Stimulated activated CD4-positive, alpha-beta T cell treated with anti-CD3 and anti-CD28 coated beads, Interleukin-12 subunit alpha, Interleukin-12 subunit beta, amount 100 ng/mL, for 4 hours (primary cell): ENCODE measurements around the gene TERT.
"Not testable (repeated sequence)": the region's sequence is repeated elsewhere in the genome, so short reads cannot be mapped to it uniquely, and the experiment has no call there.

Source experiments
- DNase-seq: peaks from one replicate; pipeline ENCODE4 v3.0.0-alpha.2; 2020

Gene TERT

DNA sequence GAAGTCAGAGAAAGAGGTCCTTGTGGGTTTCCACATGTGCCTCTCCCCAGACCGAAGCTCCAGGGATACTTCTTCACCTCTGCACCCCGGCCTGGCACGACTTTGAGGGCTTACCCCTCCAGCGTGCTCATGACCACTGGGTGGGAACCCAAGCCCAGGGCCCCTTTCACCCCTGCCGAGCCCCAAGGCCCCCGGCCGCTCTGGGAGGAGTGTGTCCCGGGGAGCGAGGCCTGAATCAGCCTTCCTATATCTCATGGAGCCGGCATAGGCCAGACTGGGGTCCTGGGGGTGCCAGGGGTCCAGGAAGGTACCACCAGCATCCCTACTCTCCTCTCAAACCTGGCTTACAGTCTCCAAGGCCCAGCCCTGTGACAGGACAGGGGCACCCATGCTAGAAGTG lies 17.1 kb downstream of the TERT start:
- DNase-seq, result no peak

- no peak for DNase-seq
These were observed 17.5 kb downstream of the TERT start for GRCh38 chr5:1277331-1277730.

GRCh38 chr5:1276930-1277329 lies 17.9 kb downstream of the TERT start:
- no peak for DNase-seq

- not testable (repeated sequence) for DNase-seq
These were observed 19.2 kb downstream of the TERT start for GRCh38 chr5:1275397-1276391.

DNA sequence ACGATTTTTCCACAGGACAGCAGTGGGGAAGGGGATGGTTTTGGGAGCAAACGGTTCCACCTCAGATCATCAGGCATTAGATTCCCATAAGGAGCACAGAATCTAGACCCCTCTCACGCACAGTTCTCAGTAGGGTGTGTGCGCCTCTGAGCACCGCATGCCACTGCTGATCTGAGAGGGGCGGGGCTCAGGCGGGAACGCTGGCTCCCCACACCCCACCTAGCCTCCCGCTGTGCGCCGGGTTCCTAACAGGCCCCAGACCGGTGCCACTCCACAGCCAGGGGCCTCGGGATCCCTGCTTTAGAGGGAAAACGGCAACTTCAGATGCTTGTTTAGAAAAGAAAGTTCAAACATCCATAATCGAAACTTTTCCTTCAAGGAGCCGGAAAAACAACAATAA lies 20.4 kb downstream of the TERT start:
- DNase-seq, result no peak

DNA sequence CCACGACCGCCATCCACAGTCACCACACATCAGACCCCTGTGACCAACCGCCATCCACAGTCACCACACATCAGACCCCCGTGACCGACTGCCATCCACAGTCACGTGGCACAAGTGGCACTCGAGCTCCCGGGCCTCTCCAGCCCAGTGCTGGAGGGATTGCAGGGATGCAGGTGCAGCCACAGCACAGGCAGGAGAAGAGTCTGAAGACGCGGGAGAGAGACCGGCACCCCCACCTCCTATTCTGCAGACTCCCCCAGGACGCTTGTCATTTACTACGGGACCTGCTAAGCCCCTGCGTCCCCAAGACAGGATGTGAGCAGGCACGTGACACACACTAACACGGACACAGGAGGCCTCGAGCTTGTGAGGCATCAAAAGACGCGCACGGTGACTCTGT lies 21.1 kb downstream of the TERT start:
- DNase-seq, result no peak

DNA sequence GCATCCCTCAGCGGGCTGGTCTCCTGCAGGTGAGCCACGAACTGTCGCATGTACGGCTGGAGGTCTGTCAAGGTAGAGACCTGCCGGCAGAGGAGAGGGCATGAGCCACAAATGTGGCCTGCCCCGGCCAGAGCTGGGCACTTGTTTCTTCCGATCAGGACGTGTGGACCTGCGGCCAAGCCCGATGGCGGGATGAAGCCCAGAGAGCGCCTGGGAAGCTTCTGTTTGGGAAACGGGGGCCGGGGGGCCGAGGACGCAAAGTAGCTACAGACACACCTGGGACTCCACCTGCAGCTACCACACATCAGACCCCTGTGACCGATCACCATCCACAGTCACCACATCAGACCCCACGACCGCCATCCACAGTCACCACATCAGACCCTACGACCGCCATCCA lies 22.7 kb downstream of the TERT start:
- DNase-seq, result no peak

DNA sequence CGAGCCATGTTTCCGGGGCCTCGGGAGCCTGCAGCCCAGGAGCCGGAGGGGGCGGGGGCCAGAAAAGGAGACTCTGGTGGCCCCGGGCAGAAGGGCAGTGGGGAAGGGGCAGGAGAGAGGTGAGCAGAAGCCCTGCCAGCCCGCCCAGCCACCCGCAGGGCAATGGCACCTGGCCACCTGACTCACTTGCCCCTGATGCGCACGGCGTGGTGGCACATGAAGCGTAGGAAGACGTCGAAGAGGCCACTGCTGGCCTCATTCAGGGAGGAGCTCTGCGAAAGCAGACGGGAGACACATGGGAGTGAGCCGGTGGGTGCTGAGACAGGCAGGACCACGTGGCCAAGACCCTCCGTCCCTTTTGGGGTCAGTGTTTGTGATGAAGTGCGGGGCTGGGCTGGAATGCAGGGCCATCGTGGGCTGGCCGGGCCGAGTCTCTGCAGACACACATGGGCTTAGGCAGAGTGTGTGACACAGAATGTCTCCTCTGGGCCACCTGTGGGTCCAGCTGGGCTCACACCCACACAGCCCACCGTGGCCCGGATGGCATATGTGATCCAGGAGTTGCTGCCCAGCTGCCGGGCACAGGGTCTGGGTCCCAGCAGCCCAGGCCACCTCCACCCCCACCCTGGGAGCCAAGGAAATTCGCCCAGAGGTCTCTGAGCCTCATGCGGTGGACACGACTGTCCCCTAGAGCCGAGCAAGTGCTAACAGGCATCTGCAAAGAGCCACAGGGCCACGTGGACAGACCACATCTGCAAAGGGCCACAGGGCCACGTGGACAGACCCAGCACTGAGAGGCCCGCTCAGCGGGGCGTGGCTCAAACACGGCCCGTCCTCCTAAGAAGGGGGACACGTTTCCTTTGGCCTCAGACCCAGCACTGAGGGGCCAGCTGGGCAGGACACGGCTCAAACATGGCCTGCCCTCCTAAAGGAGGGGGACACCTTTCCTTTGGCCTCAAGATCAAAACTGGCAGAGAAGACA lies 23.6 kb downstream of the TERT start:
- DNase-seq, result no peak

GRCh38 chr5:1270426-1270825 lies 24.4 kb downstream of the TERT start:
- DNase-seq, result no peak

GRCh38 chr5:1268666-1269065 lies 26.2 kb downstream of the TERT start:
- DNase-seq, result no peak

DNA sequence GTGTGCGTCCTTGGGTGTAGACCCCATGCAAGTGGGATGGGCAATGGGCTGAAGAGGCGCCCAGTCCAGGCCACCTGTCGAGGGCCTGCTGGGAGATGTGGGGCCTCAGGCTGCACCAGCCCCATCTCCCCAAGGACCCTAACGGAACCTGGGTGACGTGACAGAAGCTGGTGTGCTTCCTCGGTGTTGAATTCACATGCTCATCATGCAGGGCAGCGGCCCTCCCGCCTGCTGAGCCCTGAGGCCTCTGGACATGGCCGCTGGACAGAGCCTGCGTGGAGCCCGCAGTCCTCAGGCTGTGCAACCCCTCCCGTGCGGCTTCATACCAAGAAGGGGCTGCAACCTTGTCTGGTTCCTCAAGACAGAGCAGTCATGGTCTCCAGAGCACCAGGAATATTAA lies 26.8 kb downstream of the TERT start:
- DNase-seq, result no peak

GRCh38 chr5:1267464-1267863 lies 27.4 kb downstream of the TERT start:
- not testable (repeated sequence) for DNase-seq

GRCh38 chr5:1266791-1267190 lies 28.1 kb downstream of the TERT start:
- no peak for DNase-seq

DNA sequence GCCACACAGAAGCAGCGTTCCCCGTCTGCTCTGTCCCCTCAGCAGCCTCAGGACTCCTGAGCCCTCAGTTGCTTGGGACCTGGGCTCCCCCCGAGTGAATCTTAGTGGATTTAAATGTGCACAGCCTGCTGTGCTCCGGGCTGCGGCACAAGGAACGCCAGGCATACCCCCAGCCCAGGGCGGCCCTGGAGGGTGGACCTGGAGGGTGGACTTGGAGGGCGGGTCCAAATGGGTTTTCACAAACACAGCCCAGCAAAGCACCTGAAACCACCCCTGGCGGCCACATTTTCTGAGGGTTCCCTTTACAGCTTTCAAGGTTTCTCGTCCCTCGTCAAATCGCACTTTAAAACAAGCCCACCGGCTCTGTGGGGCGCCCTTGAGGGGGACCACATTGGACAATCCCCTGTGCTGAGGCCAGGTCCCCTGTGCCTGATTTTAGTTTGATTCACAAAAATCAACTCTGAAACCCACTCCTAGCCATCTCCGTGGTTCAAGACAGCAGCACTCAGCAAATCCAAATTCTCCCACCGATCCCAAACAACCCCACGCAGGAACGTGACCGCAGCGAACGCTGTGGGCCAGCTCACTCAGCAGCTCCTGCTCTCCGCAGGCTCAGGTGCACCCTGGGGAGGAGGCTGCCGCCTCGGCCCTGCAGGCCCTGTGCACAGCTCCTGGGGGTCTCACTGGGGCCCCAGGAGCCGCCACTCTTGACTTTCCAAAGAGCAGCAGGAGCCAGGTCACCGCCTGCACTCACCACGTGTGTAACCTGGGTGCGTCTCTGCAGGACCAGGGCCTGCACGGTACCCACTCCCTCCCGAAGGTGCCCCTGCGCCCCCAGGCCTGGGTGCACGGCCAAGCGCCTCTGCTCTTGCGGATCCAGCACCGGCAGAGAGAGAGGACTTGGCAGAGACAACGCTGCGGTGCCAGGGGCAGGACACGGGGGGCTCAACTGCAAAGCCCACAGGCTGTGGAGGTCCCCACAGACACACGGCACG lies 29.1 kb downstream of the TERT start:
- no peak for DNase-seq

GRCh38 chr5:1265026-1265425 lies 29.8 kb downstream of the TERT start:
- no peak for DNase-seq

DNA sequence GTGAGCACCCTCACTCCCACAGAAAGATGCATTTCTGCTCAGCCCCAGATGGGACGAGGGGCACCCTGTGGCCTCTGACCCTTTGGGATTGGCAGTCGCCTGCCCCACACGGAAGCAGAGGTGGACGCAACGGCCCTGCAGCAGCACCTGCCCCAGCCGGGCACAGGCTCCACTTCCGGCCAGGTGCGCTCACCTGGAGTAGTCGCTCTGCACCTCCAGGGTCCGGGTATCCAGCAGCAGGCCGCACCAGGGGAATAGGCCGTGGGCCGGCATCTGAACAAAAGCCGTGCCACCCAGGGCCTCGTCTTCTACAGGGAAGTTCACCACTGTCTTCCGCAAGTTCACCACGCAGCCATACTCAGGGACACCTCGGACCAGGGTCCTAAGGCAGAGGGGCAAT lies 30.7 kb downstream of the TERT start:
- no peak for DNase-seq

GRCh38 chr5:1262381-1262780 lies 32.5 kb downstream of the TERT start:
- DNase-seq, result no peak

- no peak for DNase-seq
These were observed 33.2 kb downstream of the TERT start for GRCh38 chr5:1261643-1262042.

- DNase-seq, result no peak
These were observed 34.9 kb downstream of the TERT start for GRCh38 chr5:1259806-1260480.

- no peak for DNase-seq
These were observed 37.0 kb downstream of the TERT start for GRCh38 chr5:1257841-1258240.

DNA sequence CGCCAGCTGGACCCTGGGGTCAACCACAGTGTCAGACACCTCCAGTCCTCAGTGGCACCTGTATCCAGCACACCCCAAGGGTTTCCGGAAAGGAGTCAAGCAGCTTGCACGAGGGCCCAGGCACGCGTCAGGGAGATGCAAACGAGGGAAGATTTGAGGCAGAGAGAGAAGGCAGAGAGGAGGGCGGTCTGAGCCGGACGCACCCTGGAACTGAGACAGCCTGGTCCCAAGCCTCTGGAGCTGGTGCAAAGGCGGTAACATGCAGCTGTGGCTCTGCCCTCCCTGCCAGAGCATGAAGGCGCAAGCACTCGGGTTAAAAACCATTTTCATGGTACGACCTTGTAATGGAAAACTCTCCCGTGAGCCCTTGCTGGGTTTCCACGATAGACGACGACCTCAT lies 37.5 kb downstream of the TERT start:
- no peak for DNase-seq

- no peak for DNase-seq
These were observed 38.1 kb downstream of the TERT start for GRCh38 chr5:1256776-1257175.
